Activated CD4-positive, alpha-beta T cell treated with anti-CD3 and anti-CD28 coated beads, Interleukin-2, Interleukin-4, amounts not matched to agents 100 ng/mL and 50 ng/mL, durations not matched to agents 16 hours and 8 hours (primary cell): ENCODE data around the gene ZNF74.
"Not testable (repeated sequence)": the region's sequence is repeated elsewhere in the genome, so short reads cannot be mapped to it uniquely, and the experiment has no call there.

ENCODE experiments used
- DNase-seq: peaks from one replicate; pipeline ENCODE4 v3.0.0-alpha.2; 2020; ENCODE audit warnings: low spot score

Gene ZNF74

GRCh38 chr22:20448630-20449029 lies 54.7 kb downstream of the ZNF74 start:
- no peak for DNase-seq

- no peak for DNase-seq
These were observed 56.0 kb downstream of the ZNF74 start for GRCh38 chr22:20449819-20450550.

- DNase-seq: no peak
These were observed 56.6 kb downstream of the ZNF74 start for GRCh38 chr22:20450551-20450906.

GRCh38 chr22:20451129-20451778 lies 57.3 kb downstream of the ZNF74 start:
- DNase-seq: not testable (repeated sequence)

- no peak for DNase-seq
These were observed 58.0 kb downstream of the ZNF74 start for GRCh38 chr22:20451920-20452319.

- no peak for DNase-seq
These were observed 59.3 kb downstream of the ZNF74 start for GRCh38 chr22:20453222-20453621.

GRCh38 chr22:20455709-20456063 lies 61.7 kb downstream of the ZNF74 start:
- DNase-seq: no peak

- DNase-seq: peak; percentile 78
These were observed 62.2 kb downstream of the ZNF74 start for GRCh38 chr22:20456064-20456721.

GRCh38 chr22:20456722-20457076 lies 62.7 kb downstream of the ZNF74 start:
- no peak for DNase-seq

GRCh38 chr22:20457506-20458240 lies 63.7 kb downstream of the ZNF74 start:
- DNase-seq: no peak
